Ovary (tissue), 9 donors: ENCODE data around the gene PARP11. TPM values are rescaled to one million over a fixed set of nuclear protein-coding genes. Genes with fewer than 3 reads are reported as not detected.

Experiments
- DNase-seq, 5 donors: peaks; one replicate each; pipeline ENCODE4 v3.0.0-alpha.2; 2019 to 2020
- H3K27ac ChIP-seq, 2 donors: fragments of 200-600 bp; one replicate each; pipeline versions ENCODE4 v1.5.1 to v1.8.0; 2019 to 2022
- H3K27me3 ChIP-seq: fragments of 200-600 bp; one replicate; pipeline ENCODE4 v1.8.0; 2022
- H3K36me3 ChIP-seq: fragments of 200-600 bp; sonication (generic); one replicate; pipeline ENCODE4 v1.5.1; 2019
- H3K4me1 ChIP-seq: one replicate; pipeline ENCODE4 v1.8.1; 2013; ENCODE audit warnings: mild to moderate bottlenecking, moderate library complexity; ENCODE audit not compliant: insufficient read depth
- H3K4me3 ChIP-seq: fragments of 200-600 bp; sonication (generic); one replicate; pipeline ENCODE4 v1.5.1; 2017
- H3K9me3 ChIP-seq, 2 donors: fragments of 200-600 bp in 1 of 2; sonication (generic) in 1 of 2; one replicate each; pipeline versions ENCODE4 v1.5.1 to v1.8.1; 2013 to 2019; ENCODE audit warnings: mild to moderate bottlenecking in 1 of 2, moderate library complexity in 1 of 2
- CTCF ChIP-seq, 3 donors: fragments of 450-650 bp in 2 of 3; fragments of 200-600 bp in 1 of 3; IDR thresholded peaks; one replicate each; pipeline versions ENCODE4 v1.5.1 to v1.8.0; 2016 to 2022; ENCODE audit warnings: antibody characterized with exemption in 3 of 3, mild to moderate bottlenecking in 1 of 3
- EP300 ChIP-seq: sonication (generic); formaldehyde crosslinking; IDR thresholded peaks from one replicate; pipeline ENCODE4 v1.6.1; 2017; ENCODE audit warnings: antibody characterized with exemption
- POLR2A ChIP-seq: fragments of 450-650 bp; IDR thresholded peaks from one replicate; pipeline ENCODE4 v1.6.1; 2017; ENCODE audit warnings: antibody characterized with exemption, mild to moderate bottlenecking, moderate library complexity
- WGBS, 3 donors: extraction: QIAGEN DNeasy Blood & Tissue Kit in 1 of 3; methylation state at CpG; one replicate each; pipeline versions ENCODE4 v1.1.5 to v1.1.7; 2013 to 2017; 5-methylcytosine and 5-hydroxymethylcytosine counted together
- intact Hi-C, 4 donors: fragments of 100-400 bp; cut with DNase I; formaldehyde crosslinking; loops; one replicate each; pipeline versions ENCODE4 v1.11.0 to v1.15.1; 2022 to 2023
- polyA plus RNA-seq, 2 donors: library from polyadenylated mRNA; stranded (reverse); fragments of 200-250 nt in 1 of 2; fragments of 350-450 nt in 1 of 2; fragmentation: Illumina TruSeq in 1 of 2; extraction: RNeasy Lipid Tissue Mini Kit (QIAGEN cat#74804) in 1 of 2; gene quantifications; one replicate each; pipeline ENCODE4 v1.2.3, GENCODE V29; 2013 to 2014
- total RNA-seq, 7 donors: library from RNA; depleted of rRNA in 2 of 7; stranded (reverse); fragments of >200 nt in 2 of 7; fragmentation: NEBNext Ultra II Directional in 3 of 7; extraction: Animal tissue kit (Norgen Biotek cat#: 25700) in 3 of 7; gene quantifications; one replicate each; pipeline versions ENCODE4 v1.1.0 to v1.2.4, GENCODE V29; 2016 to 2023
- donor health status: DM: no; HTN: no; CAD: no; lungs with moderate emphysema.
- donor health status: DM: no; HTN: no; CAD: no.
- donor health status: Bipolar disorder and iron deficiency.
- donor health status: DM: yes; HTN: yes; CAD: no.
- donor health status: DM: no; HTN: no; CAD: no.
- donor health status: DM: yes; HTN: yes; CAD: no.

Gene PARP11
- total and polyA plus RNA-seq, 9 donors, result 7.4 to 22.1 (median 17.4) TPM

DNA sequence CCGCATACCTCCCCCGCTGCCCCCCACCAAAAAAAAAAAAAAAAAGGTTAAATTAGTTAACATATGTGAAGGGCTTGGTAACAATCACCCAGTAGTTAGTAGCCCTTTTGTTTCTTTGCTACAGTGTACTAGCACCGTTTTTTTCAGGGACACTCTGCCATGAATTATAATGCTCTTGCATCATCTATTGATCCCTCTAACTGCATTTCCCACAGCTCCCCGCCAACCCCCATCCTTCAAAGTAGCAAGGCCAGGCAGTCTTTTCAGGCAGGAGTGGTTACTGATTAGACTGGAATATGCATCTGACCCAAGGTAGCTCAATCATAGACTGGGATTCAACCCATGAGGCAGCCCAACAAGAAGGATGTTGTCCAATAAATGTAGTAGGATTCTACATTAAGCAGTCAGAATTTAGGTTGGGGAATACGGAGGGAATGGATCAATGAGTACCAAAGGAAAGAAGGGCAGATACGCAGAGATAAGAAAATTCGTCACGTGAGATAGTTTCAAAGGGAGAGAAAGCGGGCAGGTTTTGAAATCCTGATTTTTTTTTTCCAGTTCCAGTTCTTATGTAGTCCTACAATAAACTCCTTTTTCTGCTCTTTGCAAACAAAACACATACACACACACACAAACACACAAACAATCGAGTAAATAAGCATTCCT is 80.4 kb downstream of the PARP11 start:
- H3K27ac ChIP-seq, result no peak overlapping the region
- H3K4me1 ChIP-seq, result no peaks in the 10 kb centered on the region
- no peaks in the 10 kb centered on the region for H3K36me3 ChIP-seq
- no peak for DNase-seq
- intact Hi-C loops, result no loop called here
- H3K4me3 ChIP-seq, result no peak overlapping the region
- TF ChIP-seq CTCF (IDR thresholded peaks at IDR 0.05) (no peak), POLR2A (no peak), EP300 (no peak)
- no peaks in the 10 kb centered on the region for H3K9me3 ChIP-seq
- 90 to 94% (median 91%) methylated on average over 10 of the region's 10 CpGs for WGBS, 3 donors
- no peaks in the 10 kb centered on the region for H3K27me3 ChIP-seq

- Histone ChIP-seq H3K27me3 (no peaks in the 10 kb centered on the region), H3K9me3 (no peaks in the 10 kb centered on the region), H3K4me3 (no peak overlapping the region), H3K27ac (no peak overlapping the region), H3K36me3 (no peaks in the 10 kb centered on the region), H3K4me1 (no peaks in the 10 kb centered on the region)
- 88 to 95% (median 89%) methylated on average over 5 of the region's 5 CpGs for WGBS, 3 donors
- TF ChIP-seq POLR2A (no peak), EP300 (no peak)
- intact Hi-C loops, result no loop called here
- no peak for DNase-seq
Observed at GRCh38 chr12:3791256-3791874, 81.8 kb downstream of the PARP11 start.

DNA sequence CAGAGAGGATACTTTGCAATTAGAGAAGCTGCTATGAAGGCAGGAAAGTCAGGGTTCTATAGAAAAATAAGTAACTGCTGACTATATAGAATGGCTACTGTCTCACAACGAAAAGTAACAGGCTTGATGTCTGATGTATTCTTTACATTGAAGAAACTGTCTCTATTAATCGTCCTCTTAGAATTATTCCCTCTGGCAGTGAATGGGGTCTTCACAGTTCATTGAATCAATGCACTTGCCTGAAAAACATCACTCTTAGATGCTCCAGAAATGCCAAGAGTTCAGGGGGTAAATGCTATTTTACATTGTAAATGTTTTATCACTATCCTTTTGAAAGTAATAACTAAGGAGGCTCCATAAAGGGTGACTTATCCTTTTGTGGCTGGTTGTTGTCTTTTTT is 82.6 kb downstream of the PARP11 start:
- Histone ChIP-seq H3K36me3 (no peaks in the 10 kb centered on the region), H3K27me3 (no peaks in the 10 kb centered on the region), H3K9me3 (no peaks in the 10 kb centered on the region), H3K27ac (no peak overlapping the region), H3K4me3 (no peak overlapping the region), H3K4me1 (no peaks in the 10 kb centered on the region)
- intact Hi-C loops, result no loop called here
- DNase-seq, result no peak
- 77 to 88% (median 79%) methylated on average over 2 of the region's 2 CpGs for WGBS, 3 donors
- no peak for TF ChIP-seq CTCF (IDR thresholded peaks at IDR 0.05)
- no peak for TF ChIP-seq POLR2A
- no peak for TF ChIP-seq EP300

GRCh38 chr12:3789838-3790237 is 83.4 kb downstream of the PARP11 start:
- Histone ChIP-seq H3K36me3 (no peaks in the 10 kb centered on the region), H3K4me3 (no peak overlapping the region), H3K4me1 (no peaks in the 10 kb centered on the region), H3K9me3 (no peaks in the 10 kb centered on the region), H3K27me3 (no peaks in the 10 kb centered on the region), H3K27ac (no peak overlapping the region)
- intact Hi-C loops, result no loop called here
- DNase-seq, result no peak
- no peak for TF ChIP-seq CTCF (IDR thresholded peaks at IDR 0.05)
- no peak for TF ChIP-seq EP300
- TF ChIP-seq POLR2A, result no peak
- 90 to 93% (median 91%) methylated on average over 1 of the region's 1 CpG for WGBS, 3 donors

- Histone ChIP-seq H3K4me1 (no peaks in the 10 kb centered on the region), H3K27me3 (no peaks in the 10 kb centered on the region), H3K27ac (no peak overlapping the region), H3K4me3 (no peak overlapping the region), H3K36me3 (no peaks in the 10 kb centered on the region), H3K9me3 (no peaks in the 10 kb centered on the region)
- intact Hi-C loops, result loop anchor here in 3 of 4 donors (5.0 to 10.0 kb wide), 3 partner anchors 123 to 475 kb away; no protein-coding TSS in a partner anchor
- no peak for DNase-seq
- TF ChIP-seq CTCF (IDR thresholded peaks at IDR 0.05) (peak in 1 of 3 donors; percentile 41), EP300 (no peak), POLR2A (no peak)
- 52 to 59% (median 54%) methylated on average over 3 of the region's 3 CpGs for WGBS, 3 donors
Observed at GRCh38 chr12:3777206-3777809, 95.9 kb downstream of the PARP11 start.
